Hindlimb muscle (tissue), 1 donor: ENCODE data around the gene MICAL2. TPM values are rescaled to one million over a fixed set of nuclear protein-coding genes. Genes with fewer than 3 reads are reported as not detected.

Experiments used
- DNase-seq: peaks from one replicate; pipeline ENCODE4 v3.0.0-alpha.2; 2013
- polyA plus RNA-seq: library from polyadenylated mRNA; unstranded; fragments of 120-200 nt; gene quantifications from one replicate; pipeline ENCODE4 v1.2.1, GENCODE V29; 2013; ENCODE audit not compliant: insufficient read length

Gene MICAL2
- polyA plus RNA-seq, 1 donor, result 20.3 TPM

DNA sequence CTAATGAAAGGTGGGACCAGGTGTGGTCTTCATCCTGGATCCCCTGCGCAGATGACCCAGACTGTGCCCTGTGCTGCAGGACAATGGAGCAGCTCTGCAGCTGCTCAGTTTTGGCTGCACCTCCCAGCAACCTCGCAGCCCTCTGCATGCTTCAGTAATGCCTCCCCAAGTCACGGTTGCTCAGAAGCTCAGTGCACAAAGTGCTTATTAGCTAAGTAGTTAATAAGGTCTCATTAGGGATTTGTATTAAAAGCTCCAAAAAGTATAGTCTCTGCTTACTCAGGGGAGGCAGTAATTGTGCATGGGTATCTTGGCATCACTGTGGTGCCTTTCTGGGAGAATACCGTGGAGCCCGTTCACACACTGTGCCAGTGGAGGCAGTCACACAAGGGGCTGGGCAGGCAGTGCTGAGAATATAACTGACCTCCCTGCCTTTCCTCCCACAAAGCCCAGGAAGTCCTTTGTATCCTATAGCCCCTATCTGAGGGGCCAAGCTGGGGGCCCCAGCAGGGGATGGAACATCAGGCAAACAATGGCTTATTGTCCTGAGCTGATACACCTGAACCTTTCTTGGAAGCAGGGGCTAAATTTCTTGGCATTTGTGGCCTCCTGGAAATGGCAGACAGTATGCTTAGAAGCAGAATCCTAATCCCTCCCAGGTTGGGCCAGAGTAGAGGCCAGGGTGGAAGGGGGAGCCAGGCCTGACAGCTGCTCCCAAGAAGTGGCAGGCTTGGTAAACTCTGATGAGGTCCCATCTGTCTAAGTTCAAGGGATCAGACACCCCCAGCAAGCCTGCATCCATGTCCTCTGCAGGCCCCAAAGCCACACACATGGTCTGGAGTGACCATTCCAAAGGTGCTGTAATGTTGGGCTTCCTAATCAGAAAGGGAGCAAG, 141.5 kb downstream of the MICAL2 start:
- no peak for DNase-seq

DNA sequence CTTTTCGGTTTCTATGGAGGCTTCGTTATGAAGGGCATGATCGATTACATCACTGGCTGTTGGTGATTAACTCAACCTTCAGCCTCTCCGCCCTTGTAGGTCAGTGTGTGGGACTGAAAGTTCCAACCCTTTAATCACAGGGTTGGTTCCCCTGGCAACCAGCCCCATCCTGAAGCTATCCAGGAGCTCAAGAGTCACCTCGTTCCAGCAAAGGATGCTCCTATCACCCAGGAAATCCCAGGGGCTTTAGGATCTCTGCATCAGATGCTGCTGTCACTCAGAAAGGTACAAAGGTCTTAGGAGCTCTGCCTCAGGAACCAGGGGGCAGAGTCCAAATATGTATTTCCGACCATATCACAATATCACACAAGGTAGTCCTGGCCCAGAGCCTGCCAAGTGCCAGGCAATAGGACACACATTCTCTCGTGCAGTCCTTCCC, 143.5 kb downstream of the MICAL2 start:
- no peak for DNase-seq

DNA sequence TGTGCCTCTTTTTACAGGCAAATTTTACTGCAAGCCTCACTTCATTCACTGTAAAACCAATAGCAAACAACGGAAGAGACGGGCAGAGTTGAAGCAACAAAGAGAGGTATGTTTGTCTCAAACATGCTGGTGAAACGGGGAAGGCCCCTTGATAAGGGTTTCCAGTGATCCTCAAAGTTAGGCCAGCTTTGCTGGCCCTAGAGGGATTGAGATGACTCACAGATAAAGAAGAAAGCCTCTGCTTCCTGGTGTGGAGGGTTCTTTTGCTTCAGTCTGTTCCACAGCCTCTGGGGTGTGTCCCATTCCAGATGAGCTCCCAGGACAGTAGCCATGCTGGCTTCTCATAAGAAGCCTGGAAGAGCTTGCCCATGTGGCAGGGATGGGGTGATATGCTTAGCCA, 148.1 kb downstream of the MICAL2 start:
- DNase-seq, result no peak

DNA sequence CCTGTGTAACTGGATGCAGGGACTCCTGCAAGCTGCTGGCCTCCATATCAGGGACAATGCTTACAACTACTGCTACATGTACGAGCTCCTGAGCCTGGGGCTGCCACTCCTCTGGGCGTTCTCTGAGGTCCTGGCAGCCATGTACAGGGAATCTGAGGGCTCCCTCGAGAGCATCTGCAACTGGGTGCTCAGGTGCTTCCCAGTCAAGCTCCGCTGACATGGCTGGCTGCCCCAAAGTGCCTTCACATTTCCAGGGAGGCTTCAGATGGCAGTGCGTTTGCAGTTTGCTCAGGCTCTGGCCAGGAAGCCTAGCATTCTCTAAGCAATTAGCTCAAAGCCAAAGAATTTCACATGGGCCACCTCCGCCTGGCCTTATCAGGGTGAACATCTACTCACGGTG, 149.6 kb downstream of the MICAL2 start:
- DNase-seq, result no peak

DNA sequence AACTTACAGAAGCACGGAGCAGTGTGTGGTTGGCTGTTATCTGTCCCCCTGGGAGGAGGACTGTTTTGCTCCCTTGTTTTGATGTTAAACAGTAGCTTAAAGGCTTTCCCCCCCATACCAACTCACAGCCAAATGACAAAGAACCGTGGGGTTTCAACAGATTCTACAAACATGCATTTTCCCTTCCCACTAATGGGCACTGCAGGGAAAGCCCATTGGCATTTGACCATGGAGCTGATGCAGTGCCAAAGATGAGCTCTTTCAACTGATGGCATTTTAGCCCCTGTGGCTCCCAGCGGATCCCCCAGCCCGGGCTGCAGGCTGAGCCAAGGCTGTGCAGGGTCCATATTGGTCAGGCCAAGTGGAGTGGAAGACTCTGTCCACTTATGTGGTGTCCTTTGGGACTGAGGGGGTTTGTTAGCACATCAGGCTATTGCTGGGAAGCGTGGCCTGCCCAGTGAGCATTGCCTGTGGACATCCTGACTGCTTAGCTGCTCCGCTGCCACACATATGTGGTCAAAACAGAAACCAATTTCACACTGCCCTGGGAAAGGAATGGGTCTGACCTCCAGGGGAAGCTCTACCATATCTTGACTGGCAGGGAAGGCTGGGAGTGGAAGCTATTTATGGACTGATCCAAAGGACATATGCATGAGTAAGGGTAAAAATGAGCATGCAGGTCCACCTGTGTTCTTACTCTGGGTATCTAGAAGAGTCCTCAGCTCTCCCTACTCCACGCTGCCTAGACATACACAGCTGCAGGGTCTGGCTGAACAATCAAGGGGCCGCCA, 150.5 kb downstream of the MICAL2 start:
- DNase-seq, result no peak

DNA sequence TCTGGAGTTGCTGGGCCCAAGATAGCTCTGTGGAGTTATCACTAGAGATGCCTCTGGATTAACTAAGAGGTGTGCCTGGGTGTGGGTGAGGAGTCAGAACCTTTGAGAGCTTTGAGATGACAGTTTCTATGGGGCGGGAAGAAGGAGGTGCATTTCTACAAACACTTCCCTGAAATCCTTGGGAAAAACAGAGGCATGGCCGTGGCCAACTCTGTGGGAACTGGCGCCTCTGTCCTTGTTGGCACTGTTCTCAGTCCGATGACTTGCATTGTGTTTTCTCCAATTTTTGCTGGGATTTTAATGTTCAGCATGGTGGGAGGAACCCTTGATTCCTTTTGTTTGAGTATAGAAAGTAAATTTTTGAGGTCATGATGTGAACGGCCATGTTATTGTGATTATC, 151.2 kb downstream of the MICAL2 start:
- no peak for DNase-seq

DNA sequence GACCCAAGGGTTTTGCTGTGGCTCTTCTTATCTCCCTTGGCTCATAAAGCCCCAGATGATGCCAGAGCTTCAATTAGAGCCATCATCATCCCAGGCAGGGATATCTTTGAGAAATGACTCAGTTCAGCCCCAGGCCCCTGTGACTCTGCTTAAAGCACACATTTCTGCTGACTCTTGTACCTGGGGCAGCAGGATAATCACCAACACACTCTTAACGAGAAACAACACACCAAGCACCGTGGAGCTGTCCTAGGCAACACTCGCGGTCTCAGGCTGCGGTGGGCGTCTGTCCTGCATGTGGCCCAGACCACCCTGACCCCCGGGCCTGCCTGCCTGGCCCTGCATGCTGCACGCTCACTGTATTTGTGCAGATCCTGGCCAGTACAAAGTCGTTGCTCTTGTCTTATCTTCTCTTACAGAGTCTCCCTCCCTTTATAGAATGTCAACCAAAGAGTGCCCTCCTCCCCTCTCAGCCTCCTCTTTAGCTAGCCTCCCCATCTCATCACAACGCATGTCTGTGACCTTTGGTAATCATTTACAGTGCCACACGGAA, 152.8 kb downstream of the MICAL2 start:
- no peak for DNase-seq

DNA sequence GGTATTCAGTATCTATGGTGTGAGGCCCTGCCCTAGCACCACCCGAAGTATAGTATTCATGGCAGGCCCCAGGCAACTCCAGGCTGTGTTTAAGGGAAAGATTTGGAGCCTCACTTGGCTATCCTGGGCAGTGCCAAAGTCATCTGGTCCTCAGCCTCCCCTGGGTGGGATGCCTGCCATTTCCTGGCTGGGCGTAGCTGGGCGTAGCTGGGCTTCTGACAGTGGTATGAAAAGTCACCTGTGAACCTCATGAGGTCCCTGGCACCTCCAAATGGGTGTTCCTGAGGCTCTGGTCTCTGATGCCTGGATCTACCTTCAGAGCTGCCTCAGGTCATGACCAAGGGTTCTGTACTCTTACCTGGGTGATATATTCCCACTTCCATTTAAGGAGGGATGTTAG, 154.0 kb downstream of the MICAL2 start:
- no peak for DNase-seq

DNA sequence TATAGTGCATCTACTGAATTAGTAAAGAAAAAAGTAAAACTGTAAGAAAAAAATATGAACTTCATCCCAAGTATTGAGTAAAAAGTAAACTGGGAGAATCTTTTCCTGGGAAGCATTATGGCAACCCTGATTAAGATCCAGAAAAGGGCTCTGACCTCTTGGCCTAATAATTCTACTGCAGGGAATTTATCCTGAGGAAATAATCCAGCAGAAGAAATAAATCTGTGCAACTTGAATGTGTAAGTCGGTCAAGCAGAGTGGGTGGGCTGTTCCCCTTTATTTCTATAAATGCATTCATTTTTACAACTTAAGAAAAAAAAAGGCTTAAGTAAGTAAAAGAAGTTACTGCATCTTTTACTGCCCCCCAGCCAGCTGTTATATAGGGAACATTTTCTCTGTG, 155.7 kb downstream of the MICAL2 start:
- DNase-seq, result no peak

DNA sequence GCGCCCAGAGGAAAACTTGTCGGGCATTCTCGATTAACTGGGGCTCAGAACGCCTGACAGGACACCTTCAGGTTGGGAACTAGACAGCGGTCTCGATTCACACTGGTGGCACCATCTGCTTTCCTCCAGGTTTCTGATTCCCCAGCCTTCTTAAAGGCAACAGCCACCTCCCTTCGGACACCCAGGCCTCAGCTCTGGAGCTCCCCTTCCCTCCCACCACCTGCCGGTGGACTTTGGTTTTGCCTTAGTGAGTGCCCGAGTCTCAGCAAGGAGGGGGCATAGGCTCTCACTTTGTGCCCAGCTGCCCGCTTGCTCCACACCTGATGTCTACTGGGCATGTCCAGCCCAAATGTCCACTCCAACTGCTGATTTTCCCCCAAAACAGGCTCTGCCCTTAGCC, 156.6 kb downstream of the MICAL2 start:
- no peak for DNase-seq

DNA sequence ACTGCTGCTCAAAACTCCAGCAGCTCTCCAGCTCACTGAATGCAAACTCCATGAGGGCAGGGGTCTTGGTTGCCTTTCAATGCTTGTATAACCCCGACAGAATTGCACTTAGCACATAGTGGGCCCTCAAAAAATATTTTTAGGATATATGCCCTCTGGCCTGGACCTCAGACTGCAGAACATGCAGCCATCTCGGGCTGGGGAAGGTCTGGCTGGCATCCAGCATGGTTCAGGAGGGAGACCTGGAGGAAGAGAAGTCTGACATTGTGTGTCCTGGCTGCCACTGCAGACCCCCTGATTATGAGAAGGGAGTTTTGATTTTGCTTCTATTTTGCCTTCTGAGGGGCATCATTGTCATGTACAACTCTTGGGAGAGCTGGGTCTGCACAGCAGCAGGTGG, 157.5 kb downstream of the MICAL2 start:
- DNase-seq, result no peak

DNA sequence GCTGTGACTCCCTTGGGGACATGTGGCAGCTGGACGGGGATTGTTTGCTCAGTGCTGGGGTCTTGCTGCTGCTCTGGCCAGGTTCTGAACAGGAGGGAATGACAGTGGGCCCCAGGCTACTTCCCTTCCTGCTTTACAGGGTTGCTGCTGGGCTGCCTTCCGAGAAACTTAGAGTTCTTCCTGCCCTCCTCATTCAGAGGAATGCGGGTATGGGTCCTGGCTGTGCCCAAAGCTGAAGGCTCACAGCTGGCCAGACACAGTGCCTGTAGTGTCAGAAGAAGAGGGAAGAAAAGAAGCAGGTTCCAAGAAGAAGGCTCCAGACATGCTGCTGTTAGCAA, 158.7 kb downstream of the MICAL2 start:
- DNase-seq, result no peak

DNA sequence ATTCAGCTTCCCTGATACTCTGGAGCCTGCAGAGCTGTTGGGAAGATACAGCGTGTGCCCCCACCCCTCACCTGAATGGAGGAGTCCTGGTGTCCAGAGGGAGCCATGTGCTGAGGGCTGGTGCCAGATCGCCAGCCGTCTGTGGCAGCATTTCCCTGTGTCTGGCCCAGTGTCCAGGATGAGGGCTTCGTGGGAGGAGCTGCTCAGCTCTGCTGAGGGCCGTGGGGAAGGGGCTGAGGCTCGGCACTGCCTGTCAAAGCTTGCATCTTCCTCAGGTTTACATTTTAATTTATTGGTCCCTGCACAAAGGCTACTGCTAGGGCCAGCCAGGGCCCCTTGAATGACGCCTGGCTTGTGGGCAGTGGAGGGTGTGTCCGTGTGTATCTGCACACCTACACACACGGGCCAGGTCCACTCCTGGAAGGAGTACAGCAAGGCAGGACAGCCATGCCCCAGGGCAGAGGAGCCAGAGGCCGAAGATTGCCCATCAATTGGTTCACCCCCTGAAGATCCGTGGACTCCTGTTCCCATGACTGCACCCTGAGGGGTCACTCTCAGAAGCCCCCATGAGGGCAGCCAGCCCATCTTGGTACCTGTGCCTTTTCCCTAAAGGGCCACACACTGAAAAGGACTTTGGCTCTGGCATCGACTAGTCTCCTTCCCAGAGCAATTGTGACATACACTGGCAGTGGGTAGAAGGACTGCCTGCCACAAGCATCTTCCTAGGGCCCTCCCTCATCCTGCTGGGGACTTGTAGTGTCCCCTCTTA, 159.2 kb downstream of the MICAL2 start:
- DNase-seq, result no peak

DNA sequence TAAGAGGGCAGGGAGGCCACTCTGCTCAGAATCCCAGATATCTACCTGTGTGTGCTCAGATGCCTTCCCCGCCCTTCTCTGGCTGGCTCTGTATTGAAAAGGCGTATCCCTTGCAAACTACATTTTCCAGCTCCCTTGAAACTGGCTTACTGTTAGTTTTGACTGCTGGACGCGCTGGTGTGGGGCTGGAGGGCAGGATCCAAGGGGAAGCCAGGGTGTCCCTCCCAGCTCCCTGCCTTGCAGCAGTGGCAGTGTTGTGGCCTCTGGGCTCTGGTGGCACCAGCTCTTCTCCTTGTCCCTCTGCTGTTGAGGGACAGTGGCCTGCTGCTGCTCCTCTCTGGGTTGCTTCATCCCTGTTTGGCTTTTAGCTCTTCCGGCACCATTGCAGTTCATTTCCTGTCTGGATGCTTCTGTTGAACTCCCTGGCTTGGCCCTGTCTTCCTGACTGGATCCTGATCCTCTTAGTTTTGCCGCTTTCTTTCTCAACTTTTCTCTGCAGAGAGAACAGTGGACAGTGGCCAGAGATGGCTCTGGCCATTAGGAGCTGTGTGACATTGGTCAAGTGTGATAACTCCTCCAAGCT, 159.9 kb downstream of the MICAL2 start:
- no peak for DNase-seq

DNA sequence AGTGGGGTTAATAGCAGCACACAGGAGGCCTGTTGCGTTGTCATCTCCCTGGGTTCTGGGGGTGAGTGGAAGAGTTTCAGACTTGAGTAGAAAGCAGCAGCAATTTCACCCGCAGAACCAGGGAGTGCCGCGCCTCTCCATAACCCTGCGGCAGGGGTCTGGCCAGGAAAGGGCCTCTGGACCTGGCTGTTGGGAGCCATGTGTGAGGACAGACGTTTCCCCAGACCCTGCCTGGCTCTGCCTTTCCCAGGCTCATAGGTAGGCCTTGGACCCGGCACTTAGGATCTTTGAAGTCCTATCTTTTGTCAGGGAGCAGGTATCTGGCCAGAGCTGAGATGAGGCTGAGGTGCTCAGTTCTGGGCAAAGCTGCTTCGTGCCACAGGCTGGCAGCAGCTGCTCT, 160.4 kb downstream of the MICAL2 start:
- no peak for DNase-seq

DNA sequence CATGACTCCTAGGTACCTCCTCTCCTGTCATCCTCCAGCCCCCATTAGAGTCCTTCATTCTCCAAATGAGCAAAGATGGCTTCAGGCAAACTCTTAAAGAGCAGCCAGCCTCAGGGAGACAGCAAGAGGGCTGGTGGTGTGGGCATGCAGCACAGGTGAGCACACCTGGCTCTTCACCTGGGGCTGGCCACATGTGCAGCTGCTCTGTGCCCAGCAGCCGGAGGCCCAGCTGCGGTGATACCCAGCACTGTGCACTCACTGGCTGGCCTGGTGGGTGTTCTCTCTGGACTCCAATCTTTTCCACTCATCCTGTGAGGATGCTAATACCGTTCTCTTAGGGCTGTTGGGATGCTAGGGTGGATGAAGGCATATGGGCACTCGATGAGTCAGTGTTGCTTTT, 160.9 kb downstream of the MICAL2 start:
- DNase-seq, result no peak

DNA sequence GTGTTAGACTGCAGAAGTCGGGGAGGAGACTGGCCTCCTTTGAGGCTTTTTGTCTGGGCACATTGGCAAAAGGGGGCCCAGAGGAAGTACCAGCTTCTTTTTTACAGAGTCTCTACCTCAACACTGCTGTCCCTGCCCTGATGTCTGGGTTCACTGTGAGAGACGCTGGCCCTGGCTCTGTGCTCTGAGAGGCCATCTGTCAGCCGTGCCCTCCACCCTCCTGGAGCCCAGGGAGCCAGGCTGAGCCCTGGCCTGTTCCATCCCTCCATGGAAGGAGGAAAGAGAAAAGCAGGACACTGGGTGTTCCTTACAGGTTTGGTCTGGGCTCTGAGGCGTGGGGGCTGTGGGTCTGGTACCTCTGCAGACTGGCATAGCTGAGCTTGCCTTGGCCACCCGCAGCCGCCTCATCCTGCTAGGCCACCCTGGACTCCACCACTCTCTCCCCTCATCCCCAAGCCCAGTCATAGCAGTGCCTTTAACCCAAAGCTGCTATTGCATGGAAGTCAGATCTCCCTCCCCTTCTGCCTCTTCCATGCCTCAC, 161.5 kb downstream of the MICAL2 start:
- no peak for DNase-seq

DNA sequence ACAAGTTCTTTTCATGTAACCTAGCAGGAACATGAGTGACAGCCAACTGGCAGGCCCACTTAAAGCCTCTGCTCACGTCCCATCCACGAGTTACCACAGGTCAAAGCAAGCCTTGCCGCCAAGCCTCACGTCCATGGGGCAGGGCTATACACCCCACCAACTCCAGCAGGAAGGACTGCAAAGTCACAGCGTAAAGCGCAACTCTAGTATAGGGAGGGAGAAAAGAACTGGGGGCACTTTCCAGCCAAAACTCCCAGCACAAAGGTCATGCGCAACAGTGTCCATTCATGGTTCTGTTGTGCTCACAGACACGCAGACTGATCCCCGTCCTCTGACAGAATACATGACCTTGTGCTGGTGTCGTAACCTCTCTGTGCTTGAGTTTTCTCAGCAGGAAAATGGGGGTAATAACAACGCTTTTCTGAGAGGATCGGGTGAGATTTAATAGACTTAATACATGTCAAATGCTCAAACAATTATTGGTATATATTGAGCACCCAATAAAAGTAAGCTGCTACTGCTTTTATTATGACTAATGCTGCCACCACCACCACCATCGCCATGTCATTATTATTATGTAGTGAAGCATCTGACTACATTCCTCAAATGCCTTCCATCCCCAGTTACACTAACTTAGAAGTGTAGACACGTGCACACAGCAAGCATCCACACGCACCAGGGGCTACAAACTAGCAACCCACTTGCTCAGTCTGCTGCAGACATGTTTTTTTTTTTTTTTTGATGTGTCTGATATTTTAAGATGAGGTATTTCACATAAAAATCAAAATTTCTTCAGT, 162.6 kb downstream of the MICAL2 start:
- DNase-seq, result no peak

DNA sequence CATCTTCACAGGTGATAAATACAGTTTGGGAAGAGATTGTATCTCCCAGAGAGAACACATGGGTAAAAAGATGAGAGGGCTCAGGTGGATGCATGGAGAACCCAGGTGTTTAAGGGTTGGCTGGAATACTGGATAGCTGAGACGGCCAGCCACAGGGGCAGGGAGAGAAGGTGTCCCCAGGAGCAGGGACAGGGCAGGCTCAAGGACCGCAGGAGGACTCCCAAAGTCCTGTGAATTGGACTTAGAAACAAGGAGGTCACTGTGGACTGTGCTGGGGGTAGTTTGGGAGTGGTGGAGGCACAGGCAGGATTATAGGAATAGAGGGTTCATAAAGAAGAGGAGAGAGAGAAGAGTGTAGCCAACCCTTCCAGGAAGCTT, 163.2 kb downstream of the MICAL2 start:
- DNase-seq, result no peak

DNA sequence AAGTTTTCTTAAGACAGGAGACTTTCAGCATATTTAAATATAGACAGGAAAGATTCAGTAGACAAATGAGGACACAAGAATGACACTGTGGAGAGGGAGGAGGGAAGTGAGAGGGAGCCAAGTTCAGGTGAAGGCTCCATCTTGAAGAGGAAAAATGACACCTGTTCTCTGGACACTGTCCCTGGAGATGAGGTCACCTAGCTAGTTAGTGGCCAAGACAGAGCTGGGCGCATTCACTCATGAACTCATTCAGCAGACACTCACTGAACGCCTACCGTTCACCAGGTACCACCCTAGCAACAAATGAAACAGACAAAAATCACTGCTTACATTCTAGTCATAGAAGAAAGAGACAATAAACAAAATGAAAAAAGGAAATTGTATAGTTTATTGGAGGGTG, 163.7 kb downstream of the MICAL2 start:
- no peak for DNase-seq

DNA sequence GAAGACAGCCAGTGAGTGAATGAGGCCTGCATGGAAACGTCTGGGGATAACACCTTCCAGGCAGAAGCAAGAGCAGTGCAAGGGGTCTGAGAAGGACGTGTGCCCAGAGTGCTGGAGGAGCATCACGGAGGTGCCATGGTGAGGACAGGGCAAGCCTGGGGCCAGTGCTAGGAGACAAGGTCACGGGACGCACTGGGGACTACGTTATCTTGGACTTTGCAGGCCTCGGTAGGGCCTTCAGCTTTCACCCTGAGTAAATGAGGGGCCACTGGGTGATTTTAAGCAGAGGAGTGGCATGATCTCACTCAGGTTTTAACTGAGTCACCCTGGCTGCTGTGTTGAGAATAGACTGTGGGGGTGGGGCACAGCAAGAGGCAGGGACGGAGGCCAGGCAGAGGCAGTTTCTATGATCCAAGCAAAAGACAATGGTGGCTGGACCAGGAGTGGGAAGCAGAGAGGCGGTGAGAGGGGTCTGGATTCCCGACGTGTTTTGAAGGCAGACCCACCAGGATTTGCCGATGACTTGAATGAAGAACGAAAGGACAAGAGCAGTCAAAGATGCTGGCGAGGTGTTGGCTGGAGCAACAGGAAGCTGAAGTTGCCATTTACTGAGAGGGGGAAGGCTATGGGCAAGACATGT, 164.3 kb downstream of the MICAL2 start:
- DNase-seq, result no peak
